ENCODE results near the gene EVI5L. TPM values are rescaled to one million over a fixed set of nuclear protein-coding genes. Genes with fewer than 3 reads are reported as not detected.

Gene EVI5L
- total and polyA plus RNA-seq, 4 donors, result 1.4 to 5.0 (median 4.4) TPM

GRCh38 chr19:7856679-7857663 lies 27.0 kb downstream of the EVI5L start:
- WGBS, result 92% methylated on average over 38 of the region's 38 CpGs
- TF ChIP-seq ATF3 (IDR thresholded peaks at IDR 0.05) (no peak), REST (IDR thresholded peaks at IDR 0.05) (no peak), RAD21 (IDR thresholded peaks at IDR 0.05) (no peak)
- H3K27ac ChIP-seq (ENCODE audit: low read depth in 1 of 2, low read length in 2 of 2), result no peak overlapping the region
- no peaks in the 10 kb centered on the region for H3K27me3 ChIP-seq (ENCODE audit: control insufficient read depth in 4 of 4, insufficient read depth in 4 of 4, low read length in 3 of 4)
- no peaks in the 10 kb centered on the region for H3K36me3 ChIP-seq (ENCODE audit: control insufficient read depth in 4 of 4, insufficient read depth in 3 of 4, low read depth in 1 of 4, low read length in 3 of 4)
- no peak for DNase-seq (ENCODE audit: low spot score)
- peaks cover 5 to 17% (median 7%) of the 10 kb centered on the region in 4 donors for H3K4me1 ChIP-seq (ENCODE audit: control insufficient read depth in 4 of 4, insufficient read depth in 4 of 4, low read length in 3 of 4)
- H3K9ac ChIP-seq (ENCODE audit: low read depth in 1 of 2, low read length in 2 of 2), result no peak overlapping the region
- H3K4me3 ChIP-seq (ENCODE audit: low read depth in 1 of 3, low read length in 3 of 3), result no peak overlapping the region
- no peaks in the 10 kb centered on the region for H3K9me3 ChIP-seq (ENCODE audit: control insufficient read depth in 4 of 4, low read length in 3 of 4)

- Histone ChIP-seq H3K36me3 (ENCODE audit: control insufficient read depth in 4 of 4, insufficient read depth in 3 of 4, low read depth in 1 of 4, low read length in 3 of 4) (no peaks in the 10 kb centered on the region), H3K9me3 (ENCODE audit: control insufficient read depth in 4 of 4, low read length in 3 of 4) (no peaks in the 10 kb centered on the region), H3K27me3 (ENCODE audit: control insufficient read depth in 4 of 4, insufficient read depth in 4 of 4, low read length in 3 of 4) (no peaks in the 10 kb centered on the region), H3K4me3 (ENCODE audit: low read depth in 1 of 3, low read length in 3 of 3) (no peak overlapping the region), H3K9ac (ENCODE audit: low read depth in 1 of 2, low read length in 2 of 2) (no peak overlapping the region), H3K27ac (ENCODE audit: low read depth in 1 of 2, low read length in 2 of 2) (no peak overlapping the region), H3K4me1 (ENCODE audit: control insufficient read depth in 4 of 4, insufficient read depth in 4 of 4, low read length in 3 of 4) (peaks cover 5 to 20% (median 10%) of the 10 kb centered on the region in 4 donors)
- WGBS, result 92% methylated on average over 8 of the region's 8 CpGs
- TF ChIP-seq FOXA1 (IDR thresholded peaks at IDR 0.05), result no peak
- no peak for TF ChIP-seq HNF4G (IDR thresholded peaks at IDR 0.05)
- no peak for TF ChIP-seq RAD21 (IDR thresholded peaks at IDR 0.05)
- TF ChIP-seq JUND (IDR thresholded peaks at IDR 0.05), result no peak
- no peak for TF ChIP-seq TAF1 (conservative IDR thresholded peaks at IDR 0.05)
- TF ChIP-seq REST (IDR thresholded peaks at IDR 0.05), result no peak
- TF ChIP-seq YY1 (IDR thresholded peaks at IDR 0.05), result no peak
- no peak for TF ChIP-seq EGR1 (IDR thresholded peaks at IDR 0.05; ENCODE audit: low read depth in 2 of 2)
- TF ChIP-seq ZBTB33 (IDR thresholded peaks at IDR 0.05), result no peak
- no peak for TF ChIP-seq RXRA (IDR thresholded peaks at IDR 0.05)
- no peak for TF ChIP-seq NR2F2 (IDR thresholded peaks at IDR 0.05)
- no peak for TF ChIP-seq MAX (IDR thresholded peaks at IDR 0.05)
- TF ChIP-seq GABPA (IDR thresholded peaks at IDR 0.05 in 1 of 2, conservative IDR thresholded peaks at IDR 0.05 in 1 of 2), result no peak
- no peak for TF ChIP-seq CTCF (IDR thresholded peaks at IDR 0.05; ENCODE audit: low read depth, low read length, missing input control)
- DNase-seq (ENCODE audit: low spot score), result no peak
These were observed 27.7 kb downstream of the EVI5L start for GRCh38 chr19:7857727-7858108.
